HG02610 (cell line): ENCODE results near the gene CLCNKB.
"Not testable (repeated sequence)": the region's sequence is repeated elsewhere in the genome, so short reads cannot be mapped to it uniquely, and the experiment has no call there.

Experiments
- ATAC-seq: cut with Tn5 transposase; IDR thresholded peaks from one replicate; pipeline ENCODE4 v1.9.1; 2021; ENCODE audit warnings: mild to moderate bottlenecking, moderate library complexity; ENCODE audit not compliant: unreplicated experiment

CLCNKB gene

GRCh38 chr1:16043521-16043920 is at the start of gene CLCNKB:
TSS of gene CLCNKB (plus strand) at chr1:16043782. CDS start at chr1:16044493, 711 bp downstream.
- no peak for ATAC-seq

GRCh38 chr1:15994081-15994480 is 49.5 kb upstream of the CLCNKB start:
- no peak for ATAC-seq

- ATAC-seq, result no peak
Measured at GRCh38 chr1:15994590-15995351, 48.8 kb upstream of the CLCNKB start.

GRCh38 chr1:15997076-15997585 is 46.5 kb upstream of the CLCNKB start:
- no peak for ATAC-seq

GRCh38 chr1:15997637-15998280 is 45.8 kb upstream of the CLCNKB start:
- ATAC-seq, result no peak

- ATAC-seq, result no peak
Measured at GRCh38 chr1:15998929-15999328, 44.7 kb upstream of the CLCNKB start.

GRCh38 chr1:16001274-16001673 is 42.3 kb upstream of the CLCNKB start:
- not testable (repeated sequence) for ATAC-seq

GRCh38 chr1:16005597-16005996 is 38.0 kb upstream of the CLCNKB start:
- no peak for ATAC-seq

- ATAC-seq, result no peak
Measured at GRCh38 chr1:16006010-16006409, 37.6 kb upstream of the CLCNKB start.

- ATAC-seq, result no peak
Measured at GRCh38 chr1:16006552-16007485, 36.8 kb upstream of the CLCNKB start.

GRCh38 chr1:16007671-16008341 is 35.8 kb upstream of the CLCNKB start:
- no peak for ATAC-seq

GRCh38 chr1:16009030-16009460 is 34.5 kb upstream of the CLCNKB start:
- ATAC-seq, result no peak

- no peak for ATAC-seq
Measured at GRCh38 chr1:16009678-16010077, 33.9 kb upstream of the CLCNKB start.

GRCh38 chr1:16010837-16011236 is 32.7 kb upstream of the CLCNKB start:
- no peak for ATAC-seq

- no peak for ATAC-seq
Measured at GRCh38 chr1:16011936-16012589, 31.5 kb upstream of the CLCNKB start.

GRCh38 chr1:16012590-16013219 is 30.9 kb upstream of the CLCNKB start:
- ATAC-seq, result no peak

GRCh38 chr1:16013220-16013907 is 30.2 kb upstream of the CLCNKB start:
- ATAC-seq, result no peak

- ATAC-seq, result no peak
Measured at GRCh38 chr1:16013908-16014258, 29.7 kb upstream of the CLCNKB start.
